GDM1 (cell line): ENCODE measurements around the gene PTPN13.

Experiments used
- DNase-seq: peaks from one replicate; lab custom pipeline; 2025; lab: John Stamatoyannopoulos, UW

The PTPN13 gene

DNA sequence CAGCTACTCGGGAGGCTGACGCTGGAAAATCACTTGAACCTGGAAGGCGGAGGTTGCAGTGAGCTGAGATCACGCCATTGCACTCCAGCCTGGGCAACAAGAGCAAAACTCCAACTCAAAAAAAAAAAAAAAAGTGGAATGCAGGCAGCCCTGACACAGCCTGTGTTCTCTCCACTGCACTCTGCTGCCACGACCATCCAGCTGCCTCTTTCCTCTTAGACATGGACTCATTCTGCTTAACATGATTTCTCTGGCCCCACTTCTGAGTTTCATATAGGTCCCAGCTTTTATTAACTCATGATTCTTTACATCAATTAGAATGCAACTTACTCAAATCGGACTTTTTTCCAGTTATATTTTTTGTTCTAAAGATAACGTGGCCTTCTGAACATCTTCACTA is 225.4 kb downstream of the PTPN13 start:
- no peak for DNase-seq

DNA sequence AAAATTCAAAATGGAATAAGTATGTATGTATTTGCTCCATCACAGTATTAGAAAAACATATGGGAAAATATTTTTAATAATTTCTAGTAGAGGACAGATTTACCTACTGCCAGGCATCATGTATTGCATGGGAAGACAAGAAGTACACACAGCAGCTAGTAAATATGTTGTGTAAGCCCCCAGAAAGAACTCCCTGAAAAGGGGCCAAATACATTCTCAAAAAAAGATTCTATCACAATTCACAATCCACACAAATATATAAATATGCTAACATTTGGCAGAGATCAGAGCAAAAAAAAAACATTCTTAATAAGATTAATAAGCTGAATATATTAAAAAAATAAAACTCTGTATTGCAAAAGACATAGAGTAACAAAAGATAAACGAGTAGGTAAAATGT is 227.0 kb downstream of the PTPN13 start:
- DNase-seq, result no peak

GRCh38 chr4:86822136-86822535 is 228.0 kb downstream of the PTPN13 start:
- DNase-seq, result no peak

DNA sequence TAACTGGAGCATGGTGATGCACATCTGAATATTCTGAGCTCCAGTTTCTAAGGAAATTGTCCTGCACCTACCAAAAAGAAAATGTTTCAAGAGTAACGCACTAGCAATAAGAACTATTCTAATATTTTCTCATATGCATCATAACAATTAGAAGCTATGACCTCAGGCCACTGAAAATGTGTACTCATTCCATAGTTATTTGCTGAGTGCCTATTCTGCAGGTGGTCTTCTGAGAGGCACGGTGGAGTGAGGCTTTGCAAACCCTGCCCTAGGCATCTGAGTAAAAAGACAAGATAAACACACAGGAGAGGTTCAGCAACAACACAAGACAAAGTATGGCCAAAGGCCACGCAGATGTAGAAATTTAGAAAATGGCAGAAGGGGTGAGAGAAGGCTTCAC is 231.4 kb downstream of the PTPN13 start:
- no peak for DNase-seq

GRCh38 chr4:86831262-86832130 is 237.4 kb downstream of the PTPN13 start:
- DNase-seq, result no peak

- no peak for DNase-seq
These were observed 239.5 kb downstream of the PTPN13 start for GRCh38 chr4:86833615-86834014.

DNA sequence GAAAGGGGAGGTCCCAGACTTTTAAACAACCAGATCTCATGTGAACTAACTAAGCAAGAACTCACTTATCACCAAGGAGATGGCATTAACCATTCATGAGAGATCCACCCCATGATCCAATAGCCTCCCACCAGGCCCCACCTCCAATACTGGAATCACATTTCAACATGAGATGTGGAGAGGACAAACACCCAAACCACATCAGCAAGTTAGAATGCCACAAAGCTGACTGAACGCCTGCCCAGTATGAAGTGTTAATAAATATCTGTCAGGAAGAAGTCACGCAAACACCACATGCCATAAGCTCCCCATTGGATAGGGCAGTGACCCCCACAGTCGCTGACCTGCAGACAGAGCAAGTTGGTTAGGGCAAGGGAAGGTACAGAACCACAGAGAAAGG is 240.8 kb downstream of the PTPN13 start:
- no peak for DNase-seq

- no peak for DNase-seq
These were observed 241.6 kb downstream of the PTPN13 start for GRCh38 chr4:86835677-86836076.

DNA sequence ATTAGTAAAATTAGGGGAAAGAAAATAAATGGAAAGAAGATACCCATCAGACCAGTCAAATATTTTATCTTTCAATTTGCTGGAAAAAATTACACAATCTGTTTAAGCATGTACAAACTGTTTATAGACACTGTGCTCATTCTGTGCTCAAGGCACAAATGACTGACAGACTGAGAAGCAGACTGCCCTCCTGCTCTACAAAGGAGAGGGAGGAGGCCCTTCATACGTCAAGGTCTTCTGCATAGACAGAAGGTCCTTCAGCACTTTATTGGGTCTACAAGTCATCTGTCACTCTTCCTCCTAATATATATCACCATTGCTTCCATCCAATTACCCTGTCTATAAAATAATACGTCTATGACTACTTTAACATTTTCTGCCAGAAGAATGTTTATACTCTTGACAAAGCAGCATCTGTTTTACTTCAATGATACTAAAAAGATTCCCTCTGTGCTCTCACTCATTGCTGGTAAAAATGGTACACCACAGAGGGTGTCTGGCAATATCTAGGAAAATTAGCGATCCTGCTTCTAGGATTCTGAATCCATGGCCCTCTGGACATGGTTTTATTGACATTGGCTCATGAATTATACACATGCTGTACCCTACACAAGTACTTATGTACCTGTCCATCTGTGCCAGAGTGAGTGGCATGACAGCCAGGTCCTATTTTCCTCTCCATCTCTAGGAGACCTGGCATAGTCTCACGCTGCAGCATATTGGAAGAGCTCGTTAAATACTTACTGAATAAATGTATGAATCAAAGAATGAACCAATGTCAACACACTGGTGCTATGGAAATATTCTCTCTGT is 243.8 kb downstream of the PTPN13 start:
- DNase-seq, result no peak

DNA sequence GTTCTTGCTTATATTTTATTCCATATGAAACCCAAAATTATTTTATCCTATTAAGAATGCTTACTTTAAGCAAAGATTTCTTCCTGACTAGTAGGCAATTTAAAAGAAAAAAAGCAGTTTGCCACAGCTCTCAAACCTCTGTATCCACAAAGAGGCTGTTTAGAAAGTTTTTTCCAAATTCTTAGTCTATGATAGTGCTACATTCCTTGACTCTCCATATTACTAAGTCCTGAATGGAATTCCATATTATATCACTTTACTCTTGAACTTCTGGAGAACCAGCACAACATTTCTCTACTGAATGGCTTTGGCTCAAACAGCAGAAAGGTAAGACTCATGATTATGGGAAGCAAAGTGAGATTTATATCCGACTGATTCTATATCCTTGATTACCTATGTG is 246.7 kb downstream of the PTPN13 start:
- no peak for DNase-seq

GRCh38 chr4:86841309-86841708 is 247.2 kb downstream of the PTPN13 start:
- no peak for DNase-seq

DNA sequence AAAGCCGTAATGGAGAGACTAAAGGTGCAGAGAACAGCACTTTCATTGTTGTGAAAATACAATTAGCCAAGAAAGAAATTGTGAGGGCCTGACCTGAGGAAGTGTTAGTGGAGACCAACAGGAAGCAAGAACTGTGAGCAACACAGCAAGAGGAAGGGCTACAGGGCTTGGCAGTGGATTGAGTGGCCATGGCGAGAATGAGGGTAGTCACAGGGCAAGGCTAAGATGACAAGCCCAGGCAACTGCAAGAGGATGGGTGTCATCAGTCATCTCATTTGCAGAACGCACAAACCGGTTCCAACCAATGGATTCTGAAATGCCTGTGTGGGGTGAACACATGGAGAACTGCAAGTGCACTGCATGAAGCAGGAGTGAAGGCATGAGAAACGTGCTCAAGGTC is 251.5 kb downstream of the PTPN13 start:
- no peak for DNase-seq

DNA sequence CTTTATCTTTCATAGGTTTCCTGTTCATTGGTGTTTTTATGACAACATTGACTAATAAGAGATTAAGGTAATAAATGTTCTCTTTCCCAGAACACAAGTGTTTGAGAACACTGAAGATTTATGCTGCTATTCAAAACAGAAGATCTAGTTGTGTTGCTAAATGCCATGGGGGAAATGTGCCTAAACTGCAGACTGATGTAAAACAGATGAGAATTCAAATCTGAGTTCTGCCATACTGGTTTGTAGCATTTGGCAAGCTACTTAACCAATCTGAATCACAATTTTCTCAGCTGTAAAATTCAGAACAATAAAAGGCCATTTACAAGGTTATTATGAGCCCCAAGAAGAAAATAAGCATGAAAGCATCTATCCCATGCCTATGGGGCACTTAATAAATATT is 252.8 kb downstream of the PTPN13 start:
- DNase-seq, result no peak

GRCh38 chr4:86847571-86847970 is 253.5 kb downstream of the PTPN13 start:
- no peak for DNase-seq

DNA sequence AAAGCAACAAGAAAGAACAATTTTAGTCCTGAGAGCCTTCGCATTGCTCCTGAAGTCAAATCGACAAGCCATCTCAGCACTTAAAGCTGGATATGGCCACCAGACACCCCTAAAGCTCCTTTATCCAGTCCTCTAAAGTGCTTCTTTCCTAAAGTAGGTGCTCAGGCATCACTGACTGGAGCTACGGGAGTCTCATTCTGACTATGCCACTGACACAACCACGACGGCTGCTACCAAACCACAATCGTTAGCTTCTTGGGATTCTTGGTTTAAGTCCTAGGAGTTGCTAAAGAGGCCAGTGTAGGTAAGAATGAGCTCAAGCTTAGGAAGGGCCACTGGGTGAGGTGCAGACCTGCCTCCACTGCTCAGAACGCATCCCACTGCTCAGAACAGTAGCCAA is 254.0 kb downstream of the PTPN13 start:
- no peak for DNase-seq

DNA sequence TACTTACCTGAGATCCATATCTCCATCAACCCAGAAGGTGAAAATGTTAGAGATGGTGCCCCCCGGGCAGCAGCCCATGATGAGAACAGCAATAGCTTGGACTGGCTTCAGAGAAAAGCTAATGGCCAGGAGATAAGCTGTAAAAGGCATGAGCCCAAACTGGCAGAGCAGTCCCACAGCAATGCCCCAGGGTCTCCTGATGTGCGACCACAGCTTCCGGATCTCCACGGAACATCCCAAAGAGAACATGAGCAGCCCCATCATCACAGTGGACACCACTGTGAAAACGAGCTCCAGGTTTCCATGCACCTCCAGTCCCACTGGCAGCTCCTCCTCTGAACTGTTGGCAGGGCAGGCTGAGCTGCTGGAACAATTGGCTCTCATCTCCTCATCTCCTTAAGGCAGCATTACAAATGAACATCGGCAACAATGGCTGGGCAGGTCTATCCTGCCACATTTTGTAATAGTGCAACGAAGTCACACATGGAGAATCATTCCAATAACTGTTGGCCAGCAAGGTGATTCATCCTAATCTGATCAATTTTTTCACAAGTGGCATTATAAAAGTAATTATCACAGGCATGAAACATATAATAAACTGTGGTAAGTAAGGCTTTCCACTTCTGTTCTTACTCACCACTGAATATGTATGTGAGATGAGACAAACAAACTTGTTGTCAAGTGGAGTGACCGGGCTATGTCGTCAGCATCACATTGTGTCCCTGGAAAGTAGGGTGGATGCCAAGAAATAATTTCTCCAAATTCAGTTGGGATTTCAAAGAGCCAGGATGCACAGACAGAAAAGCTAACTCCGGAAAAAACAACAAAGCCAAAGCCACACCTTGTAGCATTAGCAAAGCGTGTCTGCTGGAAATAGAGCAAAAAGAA is 254.9 kb downstream of the PTPN13 start, which contains the start of gene SLC10A6:
Gene SLC10A6, minus strand, starts transcription at position 653 of the 888 bp plus-strand sequence. Its CDS starts 269 bp downstream, at position 384.
- DNase-seq, result no peak

GRCh38 chr4:86853209-86853608 is 259.1 kb downstream of the PTPN13 start:
- no peak for DNase-seq

DNA sequence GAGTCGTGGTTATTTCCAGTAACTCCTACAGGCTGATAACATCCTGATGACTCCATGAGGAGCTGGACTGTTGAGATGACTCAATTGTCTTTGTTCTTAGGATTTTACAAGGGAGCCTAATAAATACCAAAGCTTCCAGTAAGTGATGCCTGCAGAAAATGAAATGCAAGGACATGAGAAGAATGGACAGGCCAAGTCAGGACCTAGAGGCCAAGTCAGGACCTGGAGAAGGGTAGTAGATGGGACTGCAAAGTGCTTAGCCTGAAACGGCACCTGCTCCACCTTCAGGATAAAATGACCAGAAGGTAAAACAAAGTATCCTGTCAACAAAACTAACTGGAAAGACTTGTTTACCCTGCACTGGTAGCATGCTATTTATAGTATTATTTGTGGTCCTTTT is 261.5 kb downstream of the PTPN13 start:
- no peak for DNase-seq

DNA sequence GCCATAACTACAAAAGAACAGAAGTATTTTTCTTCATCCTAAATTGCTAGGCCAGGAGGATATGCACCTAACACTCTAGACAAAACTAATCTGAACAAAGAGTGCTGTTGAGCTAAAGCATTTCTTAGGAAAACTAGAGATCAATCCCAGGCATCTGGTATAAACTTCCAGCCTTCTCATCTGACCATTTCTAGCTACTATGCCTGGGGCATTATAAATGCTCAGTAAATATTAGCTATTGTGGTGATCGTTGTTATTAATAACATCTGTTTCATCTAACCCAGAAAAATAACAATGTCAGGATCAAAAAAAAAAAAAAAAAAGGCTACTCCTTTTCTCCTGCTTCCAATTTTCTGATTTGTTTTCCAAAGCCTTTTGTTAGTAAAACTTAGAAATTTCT is 262.8 kb downstream of the PTPN13 start:
- DNase-seq, result no peak

DNA sequence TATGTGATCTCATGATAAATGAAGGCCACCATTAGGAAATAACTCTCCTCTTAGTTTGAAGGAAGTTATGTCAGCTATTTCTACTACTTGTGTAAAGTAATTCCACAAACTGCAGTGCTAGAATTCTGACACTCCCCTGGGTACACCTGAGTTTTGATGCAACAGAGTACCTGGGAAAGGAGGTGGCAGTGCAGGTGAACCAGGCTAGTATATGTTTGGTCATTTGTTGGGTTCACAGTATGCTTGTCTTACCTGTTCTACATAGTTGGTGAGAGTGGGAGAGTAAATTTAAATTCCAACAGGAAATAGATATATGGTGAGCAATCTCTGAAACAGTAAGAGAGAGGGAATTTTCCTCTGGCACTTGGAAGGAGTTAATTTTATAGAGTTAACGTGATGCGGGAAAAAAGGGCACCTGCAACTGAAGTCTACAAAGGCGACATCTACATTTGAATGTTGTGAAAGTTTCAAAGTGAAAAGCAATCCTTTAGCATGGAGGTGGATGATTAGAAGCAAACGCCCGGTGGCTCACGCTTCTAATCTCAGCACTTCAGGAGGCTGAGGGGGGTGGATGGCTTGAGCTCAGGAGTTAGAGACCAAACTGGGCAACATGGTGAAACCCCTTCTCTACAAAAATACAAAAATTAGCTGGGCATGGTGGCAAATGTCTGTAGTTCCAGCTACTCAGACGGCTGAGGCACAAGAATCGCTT is 263.4 kb downstream of the PTPN13 start:
- DNase-seq, result no peak
